GM04504 (cell line): ENCODE results near the gene GAS2L1.

Source experiments
- DNase-seq: peaks from one replicate; pipeline ENCODE4 v3.0.0-alpha.2; 2012; ENCODE audit warnings: low read depth

The GAS2L1 gene

GRCh38 chr22:29310065-29310862 is 3.8 kb downstream of the GAS2L1 start:
- DNase-seq: no peak

DNA sequence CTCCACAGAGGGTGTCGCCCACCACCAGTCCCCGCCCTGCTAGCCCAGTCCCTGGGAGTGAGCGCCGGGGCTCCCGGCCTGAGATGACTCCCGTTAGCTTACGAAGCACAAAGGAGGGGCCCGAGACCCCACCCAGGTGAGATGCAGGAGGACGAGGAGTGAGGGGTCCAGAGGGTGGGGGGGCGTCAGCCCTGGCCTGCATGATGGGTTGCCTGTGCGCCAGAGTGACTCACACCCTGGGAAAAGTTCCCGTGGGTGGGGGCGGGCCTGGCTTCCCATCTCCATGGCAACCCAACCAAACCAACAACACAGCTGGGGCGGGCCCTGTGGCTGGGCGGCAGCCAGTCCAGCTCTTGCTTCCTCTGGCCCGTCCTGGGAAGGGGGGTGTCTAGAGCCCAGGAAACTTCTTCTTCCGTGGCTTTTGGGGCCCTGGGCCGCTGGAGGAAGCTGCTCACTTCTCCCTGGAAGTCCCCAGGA is 4.5 kb downstream of the GAS2L1 start:
- peak; percentile 97 for DNase-seq

- no peak for DNase-seq
Observed at GRCh38 chr22:29311464-29312217, 5.2 kb downstream of the GAS2L1 start.

- no peak for DNase-seq
Observed at GRCh38 chr22:29312218-29313125, 6.0 kb downstream of the GAS2L1 start.

GRCh38 chr22:29313126-29313575 is 6.7 kb downstream of the GAS2L1 start:
- no peak for DNase-seq

- DNase-seq: no peak
Observed at GRCh38 chr22:29313576-29314466, 7.4 kb downstream of the GAS2L1 start.

GRCh38 chr22:29314537-29315285 is 8.3 kb downstream of the GAS2L1 start:
- no peak for DNase-seq

- no peak for DNase-seq
Observed at GRCh38 chr22:29315286-29316140, 9.1 kb downstream of the GAS2L1 start, which contains the start of gene RASL10A. Gene RASL10A (minus strand): TSS chr22:29315697. CDS start chr22:29315246, 451 bp downstream.

- no peak for DNase-seq
Observed at GRCh38 chr22:29316141-29316828, 9.8 kb downstream of the GAS2L1 start.

- DNase-seq: no peak
Observed at GRCh38 chr22:29317827-29318454, 11.5 kb downstream of the GAS2L1 start.

- no peak for DNase-seq
Observed at GRCh38 chr22:29319072-29319471, 12.6 kb downstream of the GAS2L1 start.

DNA sequence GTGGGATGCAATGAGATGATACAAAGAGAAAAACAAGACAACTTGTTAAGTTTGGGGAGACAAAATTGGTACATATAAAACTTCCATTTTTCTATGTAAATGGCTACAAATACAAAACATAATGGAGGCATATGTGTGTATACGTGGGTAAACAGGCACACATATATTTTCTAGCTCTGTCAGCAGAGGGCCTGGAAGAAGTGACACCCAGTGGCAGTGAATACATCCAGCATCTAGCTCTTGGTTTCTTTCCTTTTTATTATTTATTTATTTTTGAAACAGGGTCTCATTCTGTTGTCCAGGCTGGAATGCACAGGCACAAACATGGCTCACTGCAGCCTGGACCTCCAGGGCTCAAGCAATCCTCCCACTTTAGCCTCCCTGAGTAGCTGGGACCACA is 14.1 kb downstream of the GAS2L1 start:
- no peak for DNase-seq

- DNase-seq: no peak
Observed at GRCh38 chr22:29323641-29324040, 17.2 kb downstream of the GAS2L1 start.

DNA sequence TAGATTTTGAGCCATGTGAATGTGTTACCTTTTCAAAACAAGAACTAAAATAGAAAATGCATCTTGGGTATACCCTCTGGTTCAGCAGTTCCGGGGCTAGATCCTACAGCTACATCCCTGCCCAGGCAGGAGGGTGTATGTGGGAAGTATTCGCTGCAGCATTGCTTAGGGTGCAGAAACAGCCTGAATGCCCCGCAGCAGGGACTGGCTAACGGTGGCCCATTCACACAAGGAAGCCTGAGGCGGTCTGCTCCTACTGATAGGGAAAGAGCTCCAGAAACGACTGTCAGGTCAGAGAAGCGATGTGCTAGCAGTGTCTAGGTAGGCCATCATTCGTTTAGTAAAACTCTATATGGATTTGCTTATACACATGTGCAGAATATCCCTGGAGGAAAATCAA is 18.9 kb downstream of the GAS2L1 start:
- DNase-seq: no peak

- no peak for DNase-seq
Observed at GRCh38 chr22:29325785-29326315, 19.4 kb downstream of the GAS2L1 start.

- no peak for DNase-seq
Observed at GRCh38 chr22:29326481-29326880, 20.0 kb downstream of the GAS2L1 start.

- no peak for DNase-seq
Observed at GRCh38 chr22:29327089-29327764, 20.8 kb downstream of the GAS2L1 start.
